Measurements from ENCODE around the gene MEGF6.

DNA sequence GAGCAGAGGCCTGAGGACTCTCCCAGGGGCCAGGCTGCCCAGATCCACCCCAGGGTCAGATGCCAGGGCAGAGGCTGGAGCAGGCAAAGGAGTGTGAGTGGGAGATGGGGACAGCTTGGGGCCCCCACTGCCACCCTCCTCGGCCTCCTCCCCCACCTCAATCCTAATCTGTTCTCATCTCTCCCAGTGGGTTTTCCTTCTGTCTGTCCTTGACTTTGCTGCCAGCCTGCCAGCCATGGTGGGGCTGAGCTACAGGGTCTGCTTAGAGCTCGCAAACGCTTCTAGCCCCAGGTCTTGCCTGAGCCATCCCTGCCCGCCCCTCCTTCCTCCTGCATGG is 65.3 kb downstream of the MEGF6 start:
- TF ChIP-seq, protein P1, sequence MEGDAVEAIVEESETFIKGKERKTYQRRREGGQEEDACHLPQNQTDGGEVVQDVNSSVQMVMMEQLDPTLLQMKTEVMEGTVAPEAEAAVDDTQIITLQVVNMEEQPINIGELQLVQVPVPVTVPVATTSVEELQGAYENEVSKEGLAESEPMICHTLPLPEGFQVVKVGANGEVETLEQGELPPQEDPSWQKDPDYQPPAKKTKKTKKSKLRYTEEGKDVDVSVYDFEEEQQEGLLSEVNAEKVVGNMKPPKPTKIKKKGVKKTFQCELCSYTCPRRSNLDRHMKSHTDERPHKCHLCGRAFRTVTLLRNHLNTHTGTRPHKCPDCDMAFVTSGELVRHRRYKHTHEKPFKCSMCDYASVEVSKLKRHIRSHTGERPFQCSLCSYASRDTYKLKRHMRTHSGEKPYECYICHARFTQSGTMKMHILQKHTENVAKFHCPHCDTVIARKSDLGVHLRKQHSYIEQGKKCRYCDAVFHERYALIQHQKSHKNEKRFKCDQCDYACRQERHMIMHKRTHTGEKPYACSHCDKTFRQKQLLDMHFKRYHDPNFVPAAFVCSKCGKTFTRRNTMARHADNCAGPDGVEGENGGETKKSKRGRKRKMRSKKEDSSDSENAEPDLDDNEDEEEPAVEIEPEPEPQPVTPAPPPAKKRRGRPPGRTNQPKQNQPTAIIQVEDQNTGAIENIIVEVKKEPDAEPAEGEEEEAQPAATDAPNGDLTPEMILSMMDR (IDR thresholded peaks at IDR 0.05 in 2 of 3, conservative IDR thresholded peaks at IDR 0.05 in 1 of 3; ENCODE audit: insufficient read depth in 2 of 3, low read depth in 1 of 3, low read length in 3 of 3), result no peak
- no peak for TF ChIP-seq CEBPB (tag; IDR thresholded peaks at IDR 0.05)

Data from K562 (cell line).